ENCODE measurements around the gene MALRD1.

- TF ChIP-seq CTCF (IDR thresholded peaks at IDR 0.05): no peak
- no peak for TF ChIP-seq POLR2A (IDR thresholded peaks at IDR 0.05)
These were observed 724.4 kb downstream of the MALRD1 start for GRCh38 chr10:19772972-19773371.

All from right lobe of liver (tissue), 4 donors.